Measurements from ENCODE around the gene TCFL5. TPM values are rescaled to one million over a fixed set of nuclear protein-coding genes. Genes with fewer than 3 reads are reported as not detected.

The TCFL5 gene
- total and polyA plus RNA-seq, 2 donors from 2014 or later, result 6.1 to 11.5 TPM

GRCh38 chr20:62800314-62801259 is 61.0 kb downstream of the TCFL5 start:
- intact Hi-C loops (cut with DNase I), result loop anchor here (10.0 kb wide), 1 partner anchor 136 kb away; no protein-coding TSS in a partner anchor

GRCh38 chr20:62799873-62800272 is 61.7 kb downstream of the TCFL5 start:
- Histone ChIP-seq H3K9me3 (ENCODE audit: control insufficient read depth in 2 of 3, insufficient read depth in 1 of 3, low read length in 3 of 3) (no peaks in the 10 kb centered on the region), H3K9ac (ENCODE audit: low read length in 3 of 3) (no peak overlapping the region), H3K4me3 (ENCODE audit: low read length in 3 of 3) (no peak overlapping the region), H3K36me3 (ENCODE audit: control insufficient read depth in 2 of 3, insufficient read depth in 3 of 3, low read length in 3 of 3) (peaks cover 0 to 8% (median 5%) of the 10 kb centered on the region in 3 donors), H3K27ac (ENCODE audit: low read depth in 2 of 2, low read length in 2 of 2) (no peak overlapping the region), H3K4me1 (ENCODE audit: control insufficient read depth in 2 of 3, insufficient read depth in 2 of 3, low read depth in 1 of 3, low read length in 3 of 3) (peaks cover 0 to 11% (median 0%) of the 10 kb centered on the region in 3 donors), H3K27me3 (ENCODE audit: control insufficient read depth, insufficient read depth, low read length) (no peaks in the 10 kb centered on the region)
- no peak for TF ChIP-seq CTCF (IDR thresholded peaks at IDR 0.05; ENCODE audit: borderline replicate concordance, extremely low read depth, insufficient read depth)
- intact Hi-C loops (cut with DNase I), result loop anchor here (10.0 kb wide), 1 partner anchor 135 kb away; no protein-coding TSS in a partner anchor
- no peak for DNase-seq
- FAIRE-seq, result no peak

More at GRCh38 chr20:62800314-62801259, 61.0 kb downstream of the TCFL5 start:
- no peak for TF ChIP-seq CTCF (IDR thresholded peaks at IDR 0.05; ENCODE audit: borderline replicate concordance, extremely low read depth, insufficient read depth)
- Histone ChIP-seq H3K27me3 (ENCODE audit: control insufficient read depth, insufficient read depth, low read length) (no peaks in the 10 kb centered on the region), H3K9me3 (ENCODE audit: control insufficient read depth in 2 of 3, insufficient read depth in 1 of 3, low read length in 3 of 3) (no peaks in the 10 kb centered on the region), H3K4me1 (ENCODE audit: control insufficient read depth in 2 of 3, insufficient read depth in 2 of 3, low read depth in 1 of 3, low read length in 3 of 3) (peaks cover 0 to 11% (median 0%) of the 10 kb centered on the region in 3 donors), H3K9ac (ENCODE audit: low read length in 3 of 3) (no peak overlapping the region), H3K4me3 (ENCODE audit: low read length in 3 of 3) (no peak overlapping the region), H3K36me3 (ENCODE audit: control insufficient read depth in 2 of 3, insufficient read depth in 3 of 3, low read length in 3 of 3) (peaks cover 0 to 8% (median 5%) of the 10 kb centered on the region in 3 donors), H3K27ac (ENCODE audit: low read depth in 2 of 2, low read length in 2 of 2) (no peak overlapping the region)
- no peak for FAIRE-seq
- no peak for DNase-seq

- H3K36me3 ChIP-seq (ENCODE audit: control insufficient read depth in 2 of 3, insufficient read depth in 3 of 3, low read length in 3 of 3), result peaks cover 0 to 8% (median 5%) of the 10 kb centered on the region in 3 donors
- peaks cover 0 to 11% (median 0%) of the 10 kb centered on the region in 3 donors for H3K4me1 ChIP-seq (ENCODE audit: control insufficient read depth in 2 of 3, insufficient read depth in 2 of 3, low read depth in 1 of 3, low read length in 3 of 3)
- no peaks in the 10 kb centered on the region for H3K27me3 ChIP-seq (ENCODE audit: control insufficient read depth, insufficient read depth, low read length)
- no peak for TF ChIP-seq CTCF (IDR thresholded peaks at IDR 0.05; ENCODE audit: borderline replicate concordance, extremely low read depth, insufficient read depth)
- H3K9me3 ChIP-seq (ENCODE audit: control insufficient read depth in 2 of 3, insufficient read depth in 1 of 3, low read length in 3 of 3), result no peaks in the 10 kb centered on the region
- no peak overlapping the region for H3K9ac ChIP-seq (ENCODE audit: low read length in 3 of 3)
- FAIRE-seq (no peak), DNase-seq (no peak)
- no peak overlapping the region for H3K27ac ChIP-seq (ENCODE audit: low read depth in 2 of 2, low read length in 2 of 2)
- intact Hi-C loops (cut with DNase I), result no loop called here
- no peak overlapping the region for H3K4me3 ChIP-seq (ENCODE audit: low read length in 3 of 3)
Observed at GRCh38 chr20:62799459-62799858, 62.2 kb downstream of the TCFL5 start.
